Suprapubic skin (tissue), 4 donors: Measurements from ENCODE around the gene NCAM2. TPM values are rescaled to one million over a fixed set of nuclear protein-coding genes. Genes with fewer than 3 reads are reported as not detected.

Experiments used
- DNase-seq, 2 donors: peaks; one replicate each; pipeline ENCODE4 v3.0.0-alpha.2; 2019; ENCODE audit warnings: low spot score in 2 of 2
- H3K27ac ChIP-seq: fragments of 200-600 bp; sonication (generic); one replicate; pipeline ENCODE4 v1.5.1; 2019
- H3K27me3 ChIP-seq: fragments of 200-600 bp; sonication (generic); one replicate; pipeline ENCODE4 v1.5.1; 2019
- H3K36me3 ChIP-seq: fragments of 200-600 bp; sonication (generic); one replicate; pipeline ENCODE4 v1.5.1; 2019
- H3K4me1 ChIP-seq: fragments of 200-600 bp; sonication (generic); one replicate; pipeline ENCODE4 v1.5.1; 2019
- H3K4me3 ChIP-seq: fragments of 200-600 bp; sonication (generic); one replicate; pipeline ENCODE4 v1.5.1; 2019; ENCODE audit warnings: mild to moderate bottlenecking
- H3K9me3 ChIP-seq: fragments of 200-600 bp; sonication (generic); one replicate; pipeline ENCODE4 v1.5.1; 2019
- EP300 ChIP-seq: sonication (generic); formaldehyde crosslinking; IDR thresholded peaks from one replicate; pipeline ENCODE4 v1.6.1; 2017; ENCODE audit warnings: antibody characterized with exemption
- POLR2A ChIP-seq, 2 donors: fragments of 450-650 bp; IDR thresholded peaks; one replicate each; pipeline ENCODE4 v1.6.1; 2017; ENCODE audit warnings: antibody characterized with exemption in 2 of 2, mild to moderate bottlenecking in 2 of 2, moderate library complexity in 2 of 2
- POLR2AphosphoS5 ChIP-seq, 3 donors: sonication (generic); formaldehyde crosslinking; IDR thresholded peaks; one replicate each; pipeline ENCODE4 v1.6.1; 2017; ENCODE audit warnings: antibody characterized with exemption in 3 of 3
- WGBS: methylation state at CpG from one replicate; pipeline ENCODE4 v1.1.5; 2018; 5-methylcytosine and 5-hydroxymethylcytosine counted together
- total RNA-seq, 4 donors: library from RNA; depleted of rRNA; stranded (reverse); fragments of >200 nt; gene quantifications; one replicate each; pipeline ENCODE4 v1.1.0, GENCODE V29; 2016
- TF ChIP-seq, protein P1 (sequence below), 2 donors: fragments of 200-600 bp in 1 of 2; fragments of 450-650 bp in 1 of 2; sonication (generic) in 1 of 2; IDR thresholded peaks; one replicate each; pipeline ENCODE4 v1.5.1; 2016 to 2019; ENCODE audit warnings: antibody characterized with exemption in 2 of 2, mild to moderate bottlenecking in 1 of 2, moderate library complexity in 1 of 2

The NCAM2 gene
- total RNA-seq, 4 donors from 2014 or later = 0.25 to 1.0 (median 0.92) TPM

DNA sequence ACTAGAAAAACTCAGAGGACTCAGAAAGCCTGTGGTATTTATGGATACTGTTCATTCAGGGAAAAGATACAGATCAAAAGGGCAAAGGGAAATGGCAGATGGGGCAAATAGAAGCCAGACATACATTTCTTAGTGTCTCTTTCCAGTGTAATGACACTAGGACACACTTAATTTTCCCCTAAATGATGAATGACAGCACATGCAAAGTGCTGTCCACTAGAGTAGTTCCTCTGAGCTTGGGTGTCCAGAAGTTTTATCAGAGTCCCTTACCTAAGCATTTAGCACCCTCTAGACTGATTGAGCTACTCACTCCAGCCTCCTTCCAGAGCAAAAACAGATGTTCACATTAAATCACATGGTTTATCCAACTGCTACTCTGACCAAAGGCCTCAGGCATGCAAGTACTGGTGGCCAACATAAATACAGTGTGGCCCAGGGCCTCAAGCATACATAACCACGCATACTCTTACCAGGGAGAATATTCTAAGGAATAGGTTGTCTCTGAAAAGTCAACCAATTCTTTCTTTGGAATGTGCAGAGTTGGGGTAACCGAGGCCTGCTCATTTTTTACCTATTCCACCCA lies 166.9 kb downstream of the NCAM2 start:
- Histone ChIP-seq H3K4me3 (no peak overlapping the region), H3K9me3 (no peaks in the 10 kb centered on the region), H3K4me1 (no peaks in the 10 kb centered on the region), H3K27me3 (no peaks in the 10 kb centered on the region), H3K36me3 (no peaks in the 10 kb centered on the region), H3K27ac (no peak overlapping the region)
- no peak for DNase-seq
- TF ChIP-seq POLR2AphosphoS5 (IDR thresholded peaks at IDR 0.05) (no peak), POLR2A (IDR thresholded peaks at IDR 0.05) (no peak), EP300 (no peak)
- TF ChIP-seq, protein P1, sequence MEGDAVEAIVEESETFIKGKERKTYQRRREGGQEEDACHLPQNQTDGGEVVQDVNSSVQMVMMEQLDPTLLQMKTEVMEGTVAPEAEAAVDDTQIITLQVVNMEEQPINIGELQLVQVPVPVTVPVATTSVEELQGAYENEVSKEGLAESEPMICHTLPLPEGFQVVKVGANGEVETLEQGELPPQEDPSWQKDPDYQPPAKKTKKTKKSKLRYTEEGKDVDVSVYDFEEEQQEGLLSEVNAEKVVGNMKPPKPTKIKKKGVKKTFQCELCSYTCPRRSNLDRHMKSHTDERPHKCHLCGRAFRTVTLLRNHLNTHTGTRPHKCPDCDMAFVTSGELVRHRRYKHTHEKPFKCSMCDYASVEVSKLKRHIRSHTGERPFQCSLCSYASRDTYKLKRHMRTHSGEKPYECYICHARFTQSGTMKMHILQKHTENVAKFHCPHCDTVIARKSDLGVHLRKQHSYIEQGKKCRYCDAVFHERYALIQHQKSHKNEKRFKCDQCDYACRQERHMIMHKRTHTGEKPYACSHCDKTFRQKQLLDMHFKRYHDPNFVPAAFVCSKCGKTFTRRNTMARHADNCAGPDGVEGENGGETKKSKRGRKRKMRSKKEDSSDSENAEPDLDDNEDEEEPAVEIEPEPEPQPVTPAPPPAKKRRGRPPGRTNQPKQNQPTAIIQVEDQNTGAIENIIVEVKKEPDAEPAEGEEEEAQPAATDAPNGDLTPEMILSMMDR (IDR thresholded peaks at IDR 0.05) = no peak
- 78% methylated on average over 2 of the region's 2 CpGs for WGBS

DNA sequence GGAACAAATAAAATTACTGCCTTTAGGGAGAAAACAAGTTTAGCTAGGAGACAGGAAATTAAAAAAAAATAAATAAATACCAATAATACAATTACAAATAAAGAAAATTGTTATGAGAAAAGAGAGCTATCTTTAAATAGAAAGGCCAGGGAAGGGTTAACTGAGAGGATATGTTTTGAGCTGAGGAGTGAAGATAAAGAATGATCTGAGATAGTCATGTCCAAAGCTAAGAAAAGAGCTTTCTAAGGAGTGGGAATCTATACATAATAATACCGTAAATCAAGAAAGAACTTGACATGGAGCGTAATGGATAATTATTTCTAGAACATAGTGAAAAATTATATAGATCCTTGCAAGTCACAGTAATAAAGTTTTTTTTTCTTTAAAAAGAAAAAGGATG lies 176.5 kb downstream of the NCAM2 start:
- Histone ChIP-seq H3K27ac (no peak overlapping the region), H3K4me1 (no peaks in the 10 kb centered on the region), H3K4me3 (no peak overlapping the region), H3K36me3 (no peaks in the 10 kb centered on the region), H3K27me3 (no peaks in the 10 kb centered on the region), H3K9me3 (no peaks in the 10 kb centered on the region)
- WGBS = 65% methylated on average over 2 of the region's 2 CpGs
- TF ChIP-seq POLR2A (IDR thresholded peaks at IDR 0.05) = no peak
- no peak for TF ChIP-seq POLR2AphosphoS5 (IDR thresholded peaks at IDR 0.05)
- TF ChIP-seq, protein P1 (IDR thresholded peaks at IDR 0.05) = no peak
- no peak for TF ChIP-seq EP300
- no peak for DNase-seq

DNA sequence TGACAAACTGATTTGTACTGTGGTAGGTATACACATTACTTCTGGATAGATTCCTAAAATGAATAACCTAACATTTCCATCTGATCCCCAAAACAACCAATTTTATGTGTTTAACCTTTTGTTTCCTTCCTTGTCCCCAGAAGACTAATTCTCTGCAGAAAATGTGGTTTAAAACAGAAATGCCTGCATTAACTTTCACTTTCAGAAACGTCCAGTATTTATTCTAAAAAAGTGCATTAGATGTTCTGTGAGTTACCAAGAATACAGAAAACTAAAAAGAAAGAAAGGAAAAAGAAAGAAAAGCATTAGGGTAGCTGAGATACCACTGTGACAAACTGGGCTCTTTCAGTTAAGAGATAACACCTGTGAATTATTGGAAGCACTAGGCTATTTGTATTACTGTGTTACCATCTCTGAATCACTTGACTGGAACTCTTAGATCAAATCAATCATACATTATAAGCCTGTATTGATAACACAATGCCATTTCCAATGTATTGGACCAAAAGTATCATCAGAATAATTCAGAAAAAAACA lies 177.7 kb downstream of the NCAM2 start:
- no peaks in the 10 kb centered on the region for H3K36me3 ChIP-seq

DNA sequence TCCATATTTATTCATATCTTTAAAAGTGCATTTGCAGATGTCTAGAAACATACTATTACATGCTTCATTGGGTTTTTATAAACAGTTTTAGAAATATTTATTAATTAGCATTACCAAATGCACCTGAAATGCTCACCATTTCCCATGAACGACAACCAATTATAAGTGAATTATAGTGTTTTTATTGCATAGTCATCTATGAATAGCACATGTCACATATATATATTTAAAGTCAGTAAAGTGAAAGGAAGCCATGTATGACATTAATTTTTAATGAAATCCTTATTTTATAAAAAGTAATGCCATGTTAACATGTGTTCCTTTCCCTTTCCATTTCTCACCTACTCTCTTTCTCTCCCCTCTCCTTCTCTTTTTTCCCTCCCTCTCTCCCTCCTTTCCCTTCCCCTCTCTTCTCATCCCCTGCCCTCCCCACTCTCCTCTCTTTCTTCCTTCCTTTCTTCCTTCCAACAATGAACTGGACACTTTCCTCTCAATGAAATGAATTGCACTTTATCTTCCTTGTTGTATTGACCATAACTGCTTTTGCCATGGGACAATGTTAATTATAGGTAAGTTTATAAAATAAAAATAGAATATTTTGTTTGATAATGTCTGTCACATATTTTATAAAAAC lies 179.3 kb downstream of the NCAM2 start:
- 91% methylated on average over 1 of the region's 1 CpG for WGBS
- Histone ChIP-seq H3K4me3 (no peak overlapping the region), H3K27me3 (no peaks in the 10 kb centered on the region), H3K9me3 (no peaks in the 10 kb centered on the region), H3K27ac (no peak overlapping the region), H3K36me3 (no peaks in the 10 kb centered on the region), H3K4me1 (no peaks in the 10 kb centered on the region)
- no peak for DNase-seq
- TF ChIP-seq POLR2AphosphoS5 (IDR thresholded peaks at IDR 0.05) (no peak), POLR2A (IDR thresholded peaks at IDR 0.05) (no peak), EP300 (no peak)
- TF ChIP-seq, protein P1 (IDR thresholded peaks at IDR 0.05) = no peak

More for the DNA sequence above, 177.7 kb downstream of the NCAM2 start:
- no peaks in the 10 kb centered on the region for H3K4me1 ChIP-seq
- no peak overlapping the region for H3K27ac ChIP-seq
- H3K27me3 ChIP-seq = no peaks in the 10 kb centered on the region
- 14% methylated on average over 1 of the region's 1 CpG for WGBS
- no peak for DNase-seq
- no peak overlapping the region for H3K4me3 ChIP-seq
- H3K9me3 ChIP-seq = no peaks in the 10 kb centered on the region
- TF ChIP-seq POLR2A (IDR thresholded peaks at IDR 0.05) (no peak), EP300 (no peak), POLR2AphosphoS5 (IDR thresholded peaks at IDR 0.05) (no peak)
- TF ChIP-seq, protein P1 (IDR thresholded peaks at IDR 0.05) = no peak

DNA sequence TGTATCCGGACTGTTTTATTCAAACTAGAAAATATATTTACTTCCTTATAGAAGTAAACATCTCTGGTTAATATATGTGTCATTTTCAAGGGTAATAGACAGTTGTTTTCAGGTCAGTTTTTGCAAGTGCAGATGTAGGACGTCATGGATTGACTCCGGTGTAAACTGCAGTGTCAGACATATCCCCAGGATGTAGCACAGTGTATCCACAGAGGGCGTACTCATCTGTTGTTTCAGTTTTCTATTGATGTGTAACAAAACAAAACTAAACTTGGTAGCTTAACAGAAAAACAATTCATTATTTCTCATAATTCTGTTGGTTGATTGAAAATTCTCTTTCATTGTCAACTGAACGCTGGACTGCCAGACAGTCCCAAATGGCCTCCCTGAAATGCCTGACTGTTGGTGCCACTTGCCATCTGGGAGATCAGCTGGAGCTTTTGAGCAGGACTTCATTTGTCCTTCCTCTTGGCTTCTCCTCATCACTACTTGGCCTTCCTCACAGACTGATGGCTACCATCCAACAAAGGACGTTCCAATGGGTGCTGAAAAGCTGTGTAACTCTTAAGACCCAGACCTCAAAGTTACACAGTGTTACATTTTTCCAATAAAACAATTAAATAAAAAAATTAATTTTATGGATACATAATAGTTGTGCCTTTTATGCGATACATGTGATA lies 181.6 kb downstream of the NCAM2 start:
- no peaks in the 10 kb centered on the region for H3K36me3 ChIP-seq
- TF ChIP-seq POLR2A (IDR thresholded peaks at IDR 0.05) (no peak), POLR2AphosphoS5 (IDR thresholded peaks at IDR 0.05) (no peak), EP300 (no peak)
- TF ChIP-seq, protein P1 (IDR thresholded peaks at IDR 0.05) = no peak
- H3K27me3 ChIP-seq = no peaks in the 10 kb centered on the region
- no peak overlapping the region for H3K27ac ChIP-seq
- H3K4me3 ChIP-seq = no peak overlapping the region
- DNase-seq = no peak
- no peaks in the 10 kb centered on the region for H3K4me1 ChIP-seq
- WGBS = 74% methylated on average over 7 of the region's 7 CpGs
- no peaks in the 10 kb centered on the region for H3K9me3 ChIP-seq
